ENCODE data around the gene KCTD8.

- TF ChIP-seq CTCF (IDR thresholded peaks at IDR 0.05) (no peak), POLR2A (IDR thresholded peaks at IDR 0.05) (no peak)
These were observed 237.9 kb downstream of the KCTD8 start for GRCh38 chr4:44210750-44211149.
